ENCODE data around the gene SRGAP2B.
"Not testable (repeated sequence)": the region's sequence is repeated elsewhere in the genome, so short reads cannot be mapped to it uniquely, and the experiment has no call there.

GRCh38 chr1:145008388-145008787 is 86.7 kb downstream of the SRGAP2B start:
- TF ChIP-seq CTCF (IDR thresholded peaks at IDR 0.05; ENCODE audit: low read depth, low read length, poor library complexity, severe bottlenecking); EZH2phosphoT487 (IDR thresholded peaks at IDR 0.05; ENCODE audit: borderline replicate concordance, low read length): not testable (repeated sequence)

Measured in DOHH2 (cell line).